A549 (cell line): ENCODE measurements around the gene MUC2. TPM values are rescaled to one million over a fixed set of nuclear protein-coding genes. Genes with fewer than 3 reads are reported as not detected.

ENCODE experiments used
- ATAC-seq, 2 experiments: fragments of 200-7000 bp in 1 of 2; fragments of >200 bp in 1 of 2; cut with Nextera tagmentation in 1 of 2; cut with Tn5 transposase in 1 of 2; 3 replicates each; pipeline versions ENCODE4 v1.8.0 to v1.9.1; 2018 to 2020; ENCODE audit warnings: mild to moderate bottlenecking in 1 of 2, moderate library complexity in 1 of 2
- CTCF ChIA-PET: fragments of 300-600 bp; sonication (Branson Sonifier 250); formaldehyde crosslinking; extraction: SDS; loops from one replicate; lab custom pipeline; 2021; ENCODE audit warnings: antibody characterized with exemption, inconsistent platforms; lab: Yijun Ruan, JAX
- POLR2A ChIA-PET: fragments of 350-600 bp; formaldehyde crosslinking; extraction: SDS; loops from one replicate; lab custom pipeline; 2021; ENCODE audit warnings: antibody characterized with exemption, inconsistent platforms; lab: Yijun Ruan, JAX
- DNase-seq, 2 experiments: peaks; one replicate each; pipeline versions ENCODE4 v3.0.0 to v3.0.0-alpha.2; 2011 to 2016; ENCODE audit warnings: low read depth in 1 of 2, low spot score in 1 of 2
- FAIRE-seq: peaks from 2 replicates; lab custom pipeline; 2011; peaks lifted over from hg19 to GRCh38; lab: Jason Lieb, UNC
- H3K27ac ChIP-seq, 2 experiments: fragments of >200 bp; sonication (Bioruptor Twin); formaldehyde crosslinking; 3 replicates each; pipeline ENCODE4 v1.5.1; 2016 to 2017
- H3K4me1 ChIP-seq: fragments of >200 bp; sonication (Bioruptor Twin); formaldehyde crosslinking; 3 replicates; pipeline ENCODE4 v1.6.1; 2016
- H3K4me2 ChIP-seq: fragments of >200 bp; sonication (Bioruptor Twin); formaldehyde crosslinking; 3 replicates; pipeline ENCODE4 v1.6.1; 2016
- H3K4me3 ChIP-seq: fragments of >200 bp; sonication (Bioruptor Twin); formaldehyde crosslinking; 3 replicates; pipeline ENCODE4 v1.5.1; 2016
- H3K9me3 ChIP-seq: fragments of >200 bp; sonication (Bioruptor Twin); formaldehyde crosslinking; 3 replicates; pipeline ENCODE4 v1.6.1; 2016
- CBX2 ChIP-seq: fragments of 200-600 bp; sonication (generic); IDR thresholded peaks from 2 replicates; pipeline ENCODE4 v1.6.1; 2016; ENCODE audit warnings: low read depth, mild to moderate bottlenecking, borderline replicate concordance
- CEBPB ChIP-seq, 2 experiments: fragments of >200 bp in 1 of 2; sonication (Bioruptor Twin) in 1 of 2; formaldehyde crosslinking in 1 of 2; IDR thresholded peaks; 2 replicates each; pipeline ENCODE4 v1.6.1; 2012 to 2016
- CHD2 ChIP-seq: fragments of 150-350 bp; IDR thresholded peaks from 2 replicates; pipeline ENCODE4 v1.6.1; 2014; ENCODE audit warnings: low read length; ENCODE audit not compliant: partially characterized antibody
- CHD4 ChIP-seq: fragments of 200-600 bp; sonication (generic); IDR thresholded peaks from 2 replicates; pipeline ENCODE4 v1.6.1; 2016; ENCODE audit warnings: antibody characterized with exemption, mild to moderate bottlenecking, borderline replicate concordance
- E2F6 ChIP-seq: IDR thresholded peaks from 2 replicates; pipeline ENCODE4 v1.6.1; 2012; ENCODE audit warnings: low read depth, borderline replicate concordance
- EHMT2 ChIP-seq: fragments of 200-600 bp; sonication (generic); IDR thresholded peaks from 2 replicates; pipeline ENCODE4 v1.6.1; 2016; ENCODE audit warnings: antibody characterized with exemption, low read depth, mild to moderate bottlenecking, moderate library complexity
- FOSL2 ChIP-seq, 2 experiments: fragments of 450-650 bp in 1 of 2; fragments of >200 bp in 1 of 2; sonication (Bioruptor Twin) in 1 of 2; formaldehyde crosslinking; IDR thresholded peaks; 2 replicates each; pipeline versions ENCODE4 v1.5.0 to v1.6.1; 2016 to 2020; ENCODE audit warnings: mild to moderate bottlenecking in 1 of 2, moderate library complexity in 1 of 2
- FOXS1 ChIP-seq: fragments of 250-450 bp; sonication (Bioruptor Pico); IDR thresholded peaks from 2 replicates; pipeline ENCODE4 v1.5.0; 2020; ENCODE audit warnings: mild to moderate bottlenecking, moderate library complexity
- HOXA7 ChIP-seq: fragments of 250-450 bp; sonication (Bioruptor Pico); IDR thresholded peaks from 2 replicates; pipeline ENCODE4 v1.5.0; 2020; ENCODE audit warnings: mild to moderate bottlenecking, moderate library complexity
- HOXB5 ChIP-seq: fragments of 250-450 bp; sonication (Bioruptor Pico); IDR thresholded peaks from 2 replicates; pipeline ENCODE4 v1.5.0; 2020; ENCODE audit warnings: mild to moderate bottlenecking, moderate library complexity
- KDM1A ChIP-seq: fragments of 200-600 bp; sonication (generic); IDR thresholded peaks from 2 replicates; pipeline ENCODE4 v1.6.1; 2016; ENCODE audit warnings: low read depth, mild to moderate bottlenecking
- MAFK ChIP-seq: fragments of 450-650 bp; IDR thresholded peaks from 2 replicates; pipeline ENCODE4 v1.6.1; 2014; ENCODE audit not compliant: partially characterized antibody
- MYC ChIP-seq: IDR thresholded peaks from 2 replicates; pipeline ENCODE4 v1.6.1; 2012; ENCODE audit warnings: mild to moderate bottlenecking, inconsistent platforms, low read length, improper control_type of control experiment, borderline replicate concordance
- NFE2L2 ChIP-seq: fragments of 150-350 bp; conservative IDR thresholded peaks from 2 replicates; pipeline ENCODE4 v1.6.1; 2014; ENCODE audit warnings: low read length
- NPAS2 ChIP-seq: fragments of 250-450 bp; sonication (Bioruptor Pico); IDR thresholded peaks from 2 replicates; pipeline ENCODE4 v1.8.0; 2022; ENCODE audit warnings: mild to moderate bottlenecking, moderate library complexity, borderline replicate concordance
- PHF8 ChIP-seq: fragments of 200-600 bp; sonication (generic); IDR thresholded peaks from 2 replicates; pipeline ENCODE4 v1.6.1; 2016; ENCODE audit warnings: low read depth, mild to moderate bottlenecking, antibody characterized with exemption, moderate library complexity, borderline replicate concordance
- POLR2AphosphoS2 ChIP-seq: conservative IDR thresholded peaks from 2 replicates; pipeline ENCODE4 v1.6.1; 2012; ENCODE audit warnings: low read length, improper control_type of control experiment, inconsistent platforms
- RAD21 ChIP-seq, 2 experiments: fragments of >200 bp in 1 of 2; sonication (Bioruptor Twin) in 1 of 2; formaldehyde crosslinking in 1 of 2; IDR thresholded peaks in 1 of 2; conservative IDR thresholded peaks in 1 of 2; 2 replicates in 1 of 2; 3 replicates in 1 of 2; pipeline ENCODE4 v1.6.1; 2012 to 2018; ENCODE audit warnings: inconsistent platforms in 1 of 2
- RARB ChIP-seq: fragments of 250-450 bp; sonication (Bioruptor Pico); IDR thresholded peaks from 2 replicates; pipeline ENCODE4 v1.8.0; 2021; ENCODE audit warnings: mild to moderate bottlenecking, moderate library complexity
- RCOR1 ChIP-seq: fragments of 150-350 bp; IDR thresholded peaks from 2 replicates; pipeline ENCODE4 v1.6.1; 2014; ENCODE audit warnings: antibody characterized with exemption, low read length, low read depth
- SMC3 ChIP-seq: fragments of >200 bp; sonication (Bioruptor Twin); formaldehyde crosslinking; IDR thresholded peaks from 3 replicates; pipeline ENCODE4 v1.6.1; 2018; ENCODE audit warnings: inconsistent platforms
- WGBS: methylation state at CpG from one replicate; pipeline ENCODE4 v1.1.6; 2017; ENCODE audit errors: missing lambda C conversion rate; 5-methylcytosine and 5-hydroxymethylcytosine counted together
- polyA plus RNA-seq, 4 experiments: library from polyadenylated mRNA; depleted of rRNA in 3 of 4; stranded (reverse); fragments of >200 nt; fragmentation: RNase III in 1 of 4; extraction: RNeasy Plus Mini Kit Qiagen cat#74134 plus additional on column Dnase treatment in 1 of 4; gene quantifications; 2 replicates in 3 of 4; 3 replicates in 1 of 4; pipeline ENCODE4 v1.2.3, GENCODE V29; 2011 to 2017
- TF ChIP-seq, protein P1 (sequence below): fragments of 250-450 bp; sonication (Bioruptor Pico); IDR thresholded peaks from 2 replicates; pipeline ENCODE4 v1.5.0; 2021; ENCODE audit warnings: mild to moderate bottlenecking, moderate library complexity, borderline replicate concordance
- TF ChIP-seq, protein P2 (sequence below): fragments of 200-600 bp; sonication (generic); IDR thresholded peaks from 2 replicates; pipeline ENCODE4 v1.6.1; 2016; ENCODE audit warnings: antibody characterized with exemption, mild to moderate bottlenecking, moderate library complexity

The MUC2 gene
- polyA plus RNA-seq, 2 of the 4 experiments (the other 2 are of a cell fraction) = 0.01 to 0.03 TPM

GRCh38 chr11:1092919-1093318 is 18.2 kb downstream of the MUC2 start:
- ChIA-PET POLR2A (no interaction called here), CTCF (interaction anchor here (0.6 to 1.0 kb wide), 2 partner anchors 66 to 195 kb away, joined by 3 read pairs; no protein-coding TSS in a partner anchor)
- Histone ChIP-seq H3K9me3 (no peaks in the 10 kb centered on the region; the same call in 2 of the 3 replicates), H3K27ac (no peak overlapping the region), H3K4me3 (no peak overlapping the region), H3K4me2 (no peak overlapping the region), H3K4me1 (no peaks in the 10 kb centered on the region)
- WGBS = 73% methylated on average over 3 of the region's 7 CpGs
- peak in 1 of 2 experiments; percentile 26; a peak in 2 of 6 replicates for ATAC-seq
- DNase-seq = no peak
- FAIRE-seq = no peak
- TF ChIP-seq RARB (CRISPR knock-in tag) (no peak), CBX2 (no peak), CHD4 (no peak), KDM1A (no peak), RCOR1 (no peak), NFE2L2 (no peak), RAD21 (conservative IDR thresholded peaks at IDR 0.05 in 1 of 2, IDR thresholded peaks at IDR 0.05 in 1 of 2) (no peak)
- TF ChIP-seq, protein P1, sequence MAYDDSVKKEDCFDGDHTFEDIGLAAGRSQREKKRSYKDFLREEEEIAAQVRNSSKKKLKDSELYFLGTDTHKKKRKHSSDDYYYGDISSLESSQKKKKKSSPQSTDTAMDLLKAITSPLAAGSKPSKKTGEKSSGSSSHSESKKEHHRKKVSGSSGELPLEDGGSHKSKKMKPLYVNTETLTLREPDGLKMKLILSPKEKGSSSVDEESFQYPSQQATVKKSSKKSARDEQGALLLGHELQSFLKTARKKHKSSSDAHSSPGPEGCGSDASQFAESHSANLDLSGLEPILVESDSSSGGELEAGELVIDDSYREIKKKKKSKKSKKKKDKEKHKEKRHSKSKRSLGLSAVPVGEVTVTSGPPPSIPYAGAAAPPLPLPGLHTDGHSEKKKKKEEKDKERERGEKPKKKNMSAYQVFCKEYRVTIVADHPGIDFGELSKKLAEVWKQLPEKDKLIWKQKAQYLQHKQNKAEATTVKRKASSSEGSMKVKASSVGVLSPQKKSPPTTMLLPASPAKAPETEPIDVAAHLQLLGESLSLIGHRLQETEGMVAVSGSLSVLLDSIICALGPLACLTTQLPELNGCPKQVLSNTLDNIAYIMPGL (CRISPR knock-in tag) = no peak

DNA sequence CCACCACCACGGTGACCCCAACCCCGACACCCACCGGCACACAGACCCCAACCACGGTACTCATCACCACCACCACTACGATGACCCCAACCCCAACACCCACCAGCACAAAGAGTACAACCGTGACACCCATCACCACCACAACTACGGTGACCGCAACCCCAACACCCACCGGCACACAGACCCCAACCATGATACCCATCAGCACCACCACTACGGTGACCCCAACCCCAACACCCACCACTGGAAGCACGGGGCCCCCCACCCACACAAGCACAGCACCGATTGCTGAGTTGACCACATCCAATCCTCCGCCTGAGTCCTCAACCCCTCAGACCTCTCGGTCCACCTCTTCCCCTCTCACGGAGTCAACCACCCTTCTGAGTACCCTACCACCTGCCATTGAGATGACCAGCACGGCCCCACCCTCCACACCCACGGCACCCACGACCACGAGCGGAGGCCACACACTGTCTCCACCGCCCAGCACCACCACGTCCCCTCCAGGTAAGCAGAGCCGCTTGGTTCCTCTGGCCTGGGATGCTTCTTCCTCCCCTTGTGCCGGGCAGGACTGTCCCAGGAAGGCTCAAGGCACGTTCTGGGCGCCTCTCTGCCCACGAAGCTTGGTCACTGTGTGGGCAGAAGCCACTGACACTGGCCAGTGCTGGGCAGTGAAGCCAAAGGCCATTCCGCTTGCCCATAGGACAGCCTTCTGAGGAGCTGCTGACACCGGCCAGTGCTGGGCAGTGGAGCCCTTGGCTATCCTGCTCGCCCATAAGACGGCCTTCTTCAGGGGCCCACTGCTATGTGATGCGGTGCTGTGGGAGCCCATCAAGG is 25.1 kb downstream of the MUC2 start:
- no peak overlapping the region for H3K4me3 ChIP-seq
- no peak for ATAC-seq
- no peak for FAIRE-seq
- H3K27ac ChIP-seq = no peak overlapping the region
- DNase-seq = no peak
- CTCF ChIA-PET = no interaction called here
- 68% methylated on average over 29 of the region's 32 CpGs for WGBS
- H3K9me3 ChIP-seq = peaks cover 11% of the 10 kb centered on the region; the same call in 1 of the 3 replicates
- H3K4me1 ChIP-seq = no peaks in the 10 kb centered on the region
- TF ChIP-seq PHF8 = no peak
- TF ChIP-seq, protein P2, sequence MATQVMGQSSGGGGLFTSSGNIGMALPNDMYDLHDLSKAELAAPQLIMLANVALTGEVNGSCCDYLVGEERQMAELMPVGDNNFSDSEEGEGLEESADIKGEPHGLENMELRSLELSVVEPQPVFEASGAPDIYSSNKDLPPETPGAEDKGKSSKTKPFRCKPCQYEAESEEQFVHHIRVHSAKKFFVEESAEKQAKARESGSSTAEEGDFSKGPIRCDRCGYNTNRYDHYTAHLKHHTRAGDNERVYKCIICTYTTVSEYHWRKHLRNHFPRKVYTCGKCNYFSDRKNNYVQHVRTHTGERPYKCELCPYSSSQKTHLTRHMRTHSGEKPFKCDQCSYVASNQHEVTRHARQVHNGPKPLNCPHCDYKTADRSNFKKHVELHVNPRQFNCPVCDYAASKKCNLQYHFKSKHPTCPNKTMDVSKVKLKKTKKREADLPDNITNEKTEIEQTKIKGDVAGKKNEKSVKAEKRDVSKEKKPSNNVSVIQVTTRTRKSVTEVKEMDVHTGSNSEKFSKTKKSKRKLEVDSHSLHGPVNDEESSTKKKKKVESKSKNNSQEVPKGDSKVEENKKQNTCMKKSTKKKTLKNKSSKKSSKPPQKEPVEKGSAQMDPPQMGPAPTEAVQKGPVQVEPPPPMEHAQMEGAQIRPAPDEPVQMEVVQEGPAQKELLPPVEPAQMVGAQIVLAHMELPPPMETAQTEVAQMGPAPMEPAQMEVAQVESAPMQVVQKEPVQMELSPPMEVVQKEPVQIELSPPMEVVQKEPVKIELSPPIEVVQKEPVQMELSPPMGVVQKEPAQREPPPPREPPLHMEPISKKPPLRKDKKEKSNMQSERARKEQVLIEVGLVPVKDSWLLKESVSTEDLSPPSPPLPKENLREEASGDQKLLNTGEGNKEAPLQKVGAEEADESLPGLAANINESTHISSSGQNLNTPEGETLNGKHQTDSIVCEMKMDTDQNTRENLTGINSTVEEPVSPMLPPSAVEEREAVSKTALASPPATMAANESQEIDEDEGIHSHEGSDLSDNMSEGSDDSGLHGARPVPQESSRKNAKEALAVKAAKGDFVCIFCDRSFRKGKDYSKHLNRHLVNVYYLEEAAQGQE = no peak
- no peak for TF ChIP-seq NFE2L2
- TF ChIP-seq EHMT2 = no peak
- no peak overlapping the region for H3K4me2 ChIP-seq
- POLR2A ChIA-PET = no interaction called here

GRCh38 chr11:1100417-1101245 is 26.0 kb downstream of the MUC2 start:
- no peak overlapping the region for H3K4me3 ChIP-seq
- 66% methylated on average over 25 of the region's 33 CpGs for WGBS
- ChIA-PET POLR2A (no interaction called here), CTCF (no interaction called here)
- FAIRE-seq (no peak), ATAC-seq (no peak), DNase-seq (no peak)
- H3K4me2 ChIP-seq = no peak overlapping the region
- H3K9me3 ChIP-seq = peaks cover 11% of the 10 kb centered on the region; the same call in 1 of the 3 replicates
- no peaks in the 10 kb centered on the region for H3K4me1 ChIP-seq
- no peak overlapping the region for H3K27ac ChIP-seq
- TF ChIP-seq KDM1A (no peak), HOXB5 (CRISPR knock-in tag) (no peak), FOXS1 (CRISPR knock-in tag) (no peak), NPAS2 (CRISPR knock-in tag) (no peak), HOXA7 (CRISPR knock-in tag) (no peak), MYC (no peak), MAFK (no peak), POLR2AphosphoS2 (no peak), CHD4 (no peak), NFE2L2 (no peak), E2F6 (no peak), PHF8 (no peak), SMC3 (no peak), CEBPB (IDR thresholded peaks at IDR 0.05) (no peak), FOSL2 (IDR thresholded peaks at IDR 0.05) (no peak), FOSL2 (CRISPR knock-in tag; IDR thresholded peaks at IDR 0.05) (no peak), CHD2 (no peak)
